HG02763 (cell line): ENCODE results near the gene SEL1L3.
"Not testable (repeated sequence)": the region's sequence is repeated elsewhere in the genome, so short reads cannot be mapped to it uniquely, and the experiment has no call there.

Experiments used
- ATAC-seq: cut with Tn5 transposase; IDR thresholded peaks from one replicate; pipeline ENCODE4 v1.9.1; 2021; ENCODE audit warnings: mild to moderate bottlenecking, moderate library complexity; ENCODE audit not compliant: unreplicated experiment

SEL1L3 gene

GRCh38 chr4:25879991-25880651 is 17.3 kb upstream of the SEL1L3 start:
- peak; percentile 37 for ATAC-seq

- ATAC-seq = no peak
Observed at GRCh38 chr4:25879587-25879986, 16.8 kb upstream of the SEL1L3 start.

GRCh38 chr4:25879091-25879584 is 16.4 kb upstream of the SEL1L3 start:
- ATAC-seq = no peak

- ATAC-seq = no peak
Observed at GRCh38 chr4:25878676-25879075, 15.9 kb upstream of the SEL1L3 start.

GRCh38 chr4:25875281-25875745 is 12.5 kb upstream of the SEL1L3 start:
- ATAC-seq = peak; percentile 58

- ATAC-seq = peak; percentile 48
Observed at GRCh38 chr4:25874655-25875054, 11.9 kb upstream of the SEL1L3 start.

- ATAC-seq = no peak
Observed at GRCh38 chr4:25873632-25874129, 10.9 kb upstream of the SEL1L3 start.

GRCh38 chr4:25872851-25873631 is 10.3 kb upstream of the SEL1L3 start:
- ATAC-seq = no peak

GRCh38 chr4:25870081-25870480 is 7.3 kb upstream of the SEL1L3 start:
- ATAC-seq = peak; percentile 51

- ATAC-seq = no peak
Observed at GRCh38 chr4:25867781-25868294, 5.0 kb upstream of the SEL1L3 start.

- not testable (repeated sequence) for ATAC-seq
Observed at GRCh38 chr4:25866401-25866800, 3.6 kb upstream of the SEL1L3 start.

GRCh38 chr4:25865586-25865985 is 2.8 kb upstream of the SEL1L3 start:
- no peak for ATAC-seq

GRCh38 chr4:25863831-25864418 is 1.1 kb upstream of the SEL1L3 start:
- no peak for ATAC-seq

GRCh38 chr4:25863347-25863784 is 578 bp upstream of the SEL1L3 start:
- no peak for ATAC-seq

GRCh38 chr4:25861951-25862410 is 807 bp downstream of the SEL1L3 start:
- ATAC-seq = peak; percentile 3

- no peak for ATAC-seq
Observed at GRCh38 chr4:25861280-25861950, 1.4 kb downstream of the SEL1L3 start.

- ATAC-seq = no peak
Observed at GRCh38 chr4:25860586-25861279, 2.1 kb downstream of the SEL1L3 start.

GRCh38 chr4:25859429-25860148 is 3.2 kb downstream of the SEL1L3 start:
- peak; percentile 37 for ATAC-seq

- no peak for ATAC-seq
Observed at GRCh38 chr4:25857851-25858400, 4.9 kb downstream of the SEL1L3 start.
